Activated CD8-positive, alpha-beta T cell treated with anti-CD3 and anti-CD28 coated beads, Interleukin-2, amount 10 ng/mL, durations not matched to agents 7 days and 5 days (primary cell): Measurements from ENCODE around the gene AHNAK. TPM values are rescaled to one million over a fixed set of nuclear protein-coding genes. Genes with fewer than 3 reads are reported as not detected.

Source experiments
- ATAC-seq: fragments of 150-1000 bp; cut with Tn5 transposase; one replicate; pipeline ENCODE4 v1.10.0; 2021; ENCODE audit warnings: moderate library complexity
- CTCF ChIA-PET: fragments of 350-600 bp; sonication (Branson Sonifier 250); formaldehyde crosslinking; loops from one replicate; lab custom pipeline; 2021; ENCODE audit warnings: antibody characterized with exemption; lab: Charles Lee
- POLR2A ChIA-PET: fragments of 350-600 bp; sonication (Branson Sonifier 250); formaldehyde crosslinking; loops from one replicate; lab custom pipeline; 2021; ENCODE audit warnings: antibody characterized with exemption; lab: Charles Lee
- DNase-seq: peaks from one replicate; pipeline ENCODE4 v3.0.0-alpha.2; 2020
- H3K27ac Mint-ChIP-seq: one replicate; pipeline ENCODE4 v1.8.0; 2021; ENCODE audit warnings: mild to moderate bottlenecking, mixed read lengths
- H3K27me3 Mint-ChIP-seq: one replicate; pipeline ENCODE4 v1.8.0; 2021; ENCODE audit warnings: low read depth, mixed read lengths
- H3K36me3 Mint-ChIP-seq: one replicate; pipeline ENCODE4 v1.8.0; 2021; ENCODE audit warnings: low read depth, mixed read lengths
- H3K4me1 Mint-ChIP-seq: one replicate; pipeline ENCODE4 v1.8.0; 2021; ENCODE audit warnings: low read depth, mixed read lengths
- H3K4me3 Mint-ChIP-seq: one replicate; pipeline ENCODE4 v1.8.0; 2021; ENCODE audit warnings: mild to moderate bottlenecking, mixed read lengths
- H3K9me3 Mint-ChIP-seq: one replicate; pipeline ENCODE4 v1.8.0; 2022; ENCODE audit warnings: mixed read lengths; ENCODE audit not compliant: insufficient read depth
- total RNA-seq, 2 experiments: library from RNA; stranded (reverse); gene quantifications; one replicate each; pipeline ENCODE4 v1.2.3, GENCODE V29; 2021

AHNAK gene
- total RNA-seq, 2 experiments from 2014 or later = 123 to 129 TPM

DNA sequence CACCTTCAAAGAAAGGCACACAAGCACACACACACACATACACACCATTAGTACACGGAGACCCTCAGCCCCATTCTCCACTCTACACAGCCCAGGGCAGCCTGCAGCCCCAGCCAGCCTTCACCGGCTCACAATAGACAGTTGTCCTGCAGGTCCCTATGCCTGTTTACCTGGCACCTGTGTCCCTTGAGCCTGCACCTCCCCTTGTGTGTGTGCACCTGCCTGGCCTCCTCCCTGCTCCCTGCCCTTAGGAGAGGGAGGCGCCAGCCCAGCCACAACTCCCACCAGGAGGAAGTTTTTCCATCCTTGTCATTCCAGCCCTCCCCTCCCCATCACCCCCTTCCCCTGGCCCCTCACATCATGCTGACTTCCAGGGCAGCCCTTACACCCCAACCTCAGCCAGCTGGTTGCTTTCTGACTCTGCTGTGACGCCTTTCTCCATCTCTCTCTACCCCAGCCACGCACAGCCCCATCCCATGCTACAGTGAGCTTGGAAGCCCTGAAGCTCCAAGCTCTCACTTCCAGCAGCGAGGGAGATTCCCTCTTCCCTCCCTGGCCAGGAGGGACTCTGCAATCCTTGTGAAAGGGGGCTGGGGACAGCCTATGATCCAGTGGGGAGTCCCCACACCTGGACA, 4.4 kb downstream of the AHNAK start:
- H3K27me3 Mint-ChIP-seq = no peaks in the 10 kb centered on the region
- ATAC-seq (no peak), DNase-seq (no peak)
- H3K9me3 Mint-ChIP-seq = no peaks in the 10 kb centered on the region
- CTCF ChIA-PET = interaction anchor here (0.7 to 11.6 kb wide), 43 partner anchors 14 to 418 kb away, joined by 3 to 266 read pairs (median 7); partner anchors contain the start of genes EEF1G, INCENP, MTA2 and SCGB1A1
- POLR2A ChIA-PET = interaction anchor here (1.4 to 4.3 kb wide), 6 partner anchors 10 to 117 kb away, joined by 4 to 36 read pairs (median 10); partner anchors contain the start of gene TUT1
- H3K27ac Mint-ChIP-seq = peak overlapping the region; percentile 84
- H3K4me1 Mint-ChIP-seq = peaks cover 76% of the 10 kb centered on the region
- peak overlapping the region; percentile 90 for H3K4me3 Mint-ChIP-seq
- peaks cover 6% of the 10 kb centered on the region for H3K36me3 Mint-ChIP-seq

DNA sequence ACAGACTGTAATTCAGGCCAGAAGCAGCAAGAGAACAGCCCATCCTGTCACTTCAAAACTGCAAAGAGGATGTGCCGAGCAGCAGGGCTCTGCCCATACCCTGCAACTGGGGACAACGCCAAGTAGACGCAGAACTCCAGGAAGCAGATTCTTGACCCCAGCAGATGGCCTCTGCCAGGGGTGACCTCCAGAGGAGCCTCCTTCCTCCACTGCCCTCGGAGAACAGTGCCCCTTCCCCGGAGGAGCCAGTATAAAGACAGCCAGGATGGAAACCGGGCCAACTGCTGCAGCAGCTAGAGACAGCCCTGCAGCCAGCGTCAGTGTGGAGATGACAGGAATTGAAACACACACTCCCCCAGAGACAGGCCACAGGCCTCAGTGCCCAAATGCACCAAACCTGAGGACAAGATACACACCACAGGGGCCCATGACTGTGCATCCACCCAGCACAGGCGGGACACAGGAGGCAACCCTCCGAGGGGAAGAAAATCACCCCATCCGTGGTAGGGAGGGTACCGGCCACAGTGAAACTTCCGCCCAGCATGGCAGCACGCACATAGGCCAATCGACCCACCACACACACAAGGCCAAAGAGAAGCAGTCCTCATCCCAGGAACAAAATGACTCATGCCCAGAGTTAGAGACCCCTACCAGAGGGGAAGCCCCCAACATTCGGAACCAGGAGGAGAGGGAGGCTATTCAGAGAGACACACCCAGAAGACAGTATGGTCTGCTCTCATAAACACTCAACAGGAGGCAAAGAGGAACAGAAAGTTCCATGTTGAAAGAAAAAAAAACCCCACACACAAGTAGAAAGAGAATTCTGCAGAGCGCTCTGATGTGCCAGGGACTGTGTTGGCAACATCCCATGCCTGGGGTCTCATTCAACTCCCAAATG, 5.6 kb downstream of the AHNAK start:
- peak overlapping the region; percentile 59 for H3K4me3 Mint-ChIP-seq
- H3K27me3 Mint-ChIP-seq = no peaks in the 10 kb centered on the region
- ATAC-seq (no peak), DNase-seq (peak; percentile 44)
- no peaks in the 10 kb centered on the region for H3K9me3 Mint-ChIP-seq
- POLR2A ChIA-PET = no interaction called here
- peak overlapping the region; percentile 84 for H3K27ac Mint-ChIP-seq
- CTCF ChIA-PET = interaction anchor here (1.4 to 11.6 kb wide), 8 partner anchors 15 to 147 kb away, joined by 3 to 266 read pairs (median 30); partner anchors contain the start of gene EEF1G
- H3K36me3 Mint-ChIP-seq = peaks cover 10% of the 10 kb centered on the region
- H3K4me1 Mint-ChIP-seq = peaks cover 76% of the 10 kb centered on the region

- ChIA-PET POLR2A (no interaction called here), CTCF (interaction anchor here (1.2 to 11.6 kb wide), 7 partner anchors 9 to 144 kb away, joined by 3 to 266 read pairs (median 4); no protein-coding TSS in a partner anchor)
- Mint-ChIP-seq H3K4me1 (peaks cover 65% of the 10 kb centered on the region), H3K36me3 (peaks cover 17% of the 10 kb centered on the region), H3K27ac (peak overlapping the region; percentile 44), H3K27me3 (no peaks in the 10 kb centered on the region), H3K4me3 (peak overlapping the region; percentile 15), H3K9me3 (no peaks in the 10 kb centered on the region)
- no peak for DNase-seq
- ATAC-seq = no peak
These were observed 7.2 kb downstream of the AHNAK start for GRCh38 chr11:62539238-62539925.

DNA sequence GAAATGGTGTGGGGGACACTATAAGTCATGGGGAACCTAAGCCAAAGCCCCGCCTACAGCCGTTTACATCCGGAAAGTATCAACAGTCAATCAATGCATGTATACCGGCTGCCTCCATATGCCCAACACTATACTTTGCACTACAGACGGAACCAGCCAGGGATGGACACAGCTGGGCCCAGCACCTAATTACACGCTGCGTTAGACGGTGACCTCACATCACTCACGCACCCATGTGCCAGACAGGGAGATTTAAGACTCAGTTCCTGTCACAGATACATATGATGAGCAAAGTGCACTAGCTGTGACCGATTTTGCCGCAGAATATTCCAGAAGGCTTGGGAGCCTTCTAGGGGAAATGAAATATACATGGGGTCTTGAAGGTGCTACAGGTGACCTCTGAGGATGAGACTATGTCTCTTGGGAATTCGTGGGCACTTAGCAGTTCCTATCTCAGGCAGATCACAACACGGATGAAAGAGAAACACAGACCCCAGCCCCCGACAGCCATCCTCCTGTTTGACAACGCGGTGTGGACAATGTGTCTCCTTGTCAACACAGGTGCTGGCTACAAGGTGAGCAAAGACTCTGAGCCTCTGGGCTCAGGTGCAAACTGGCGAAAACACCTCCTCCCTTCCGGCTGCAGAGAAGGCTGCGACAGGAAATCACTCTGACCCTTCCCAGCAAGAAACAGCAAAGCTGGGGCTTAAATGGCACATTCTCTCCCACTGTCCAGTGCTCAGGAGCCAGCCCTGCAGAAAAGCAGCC, 8.0 kb downstream of the AHNAK start:
- peaks cover 58% of the 10 kb centered on the region for H3K4me1 Mint-ChIP-seq
- ChIA-PET POLR2A (no interaction called here), CTCF (interaction anchor here (1.2 to 11.6 kb wide), 7 partner anchors 10 to 144 kb away, joined by 3 to 266 read pairs (median 6); no protein-coding TSS in a partner anchor)
- H3K9me3 Mint-ChIP-seq = no peaks in the 10 kb centered on the region
- H3K36me3 Mint-ChIP-seq = peaks cover 21% of the 10 kb centered on the region
- no peaks in the 10 kb centered on the region for H3K27me3 Mint-ChIP-seq
- DNase-seq = no peak
- no peak overlapping the region for H3K4me3 Mint-ChIP-seq
- no peak for ATAC-seq
- H3K27ac Mint-ChIP-seq = peak overlapping the region; percentile 67

DNA sequence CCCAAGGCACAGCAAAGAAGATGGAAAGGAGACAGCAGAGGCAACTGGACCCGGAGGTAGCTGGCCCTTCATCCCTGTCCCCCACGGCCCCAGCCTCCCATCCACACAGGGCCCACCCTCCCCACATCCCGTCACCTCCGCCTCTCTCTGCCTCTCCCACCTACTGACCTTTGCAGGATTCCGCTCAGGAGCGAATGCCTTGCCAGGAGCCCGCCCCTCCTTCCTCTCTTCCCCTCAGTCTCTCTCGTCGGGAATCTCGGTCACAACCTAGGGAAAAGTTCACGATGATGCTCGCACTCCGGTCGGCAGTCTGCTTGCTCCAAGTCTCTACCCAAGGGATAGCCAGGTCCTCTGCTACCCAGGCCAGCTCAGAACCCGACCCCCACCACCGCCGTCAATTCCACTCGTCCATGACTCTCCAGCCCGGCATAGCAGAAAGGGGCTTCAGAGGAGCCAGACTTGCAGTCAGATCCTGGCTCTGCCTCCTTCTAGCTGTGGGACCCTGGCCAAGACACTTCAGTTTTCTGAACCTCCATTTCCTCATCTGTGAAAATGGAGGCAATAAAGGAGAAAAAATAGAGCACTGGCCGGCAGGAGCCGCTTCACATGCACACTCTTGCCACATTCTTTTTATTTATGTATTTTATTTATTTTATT, 10.2 kb downstream of the AHNAK start:
- DNase-seq = no peak
- CTCF ChIA-PET = interaction anchor here (0.9 to 2.0 kb wide), 2 partner anchors 24 to 142 kb away, joined by 5 to 6 read pairs; no protein-coding TSS in a partner anchor
- no peak overlapping the region for H3K4me3 Mint-ChIP-seq
- H3K4me1 Mint-ChIP-seq = peaks cover 35% of the 10 kb centered on the region
- POLR2A ChIA-PET = no interaction called here
- no peaks in the 10 kb centered on the region for H3K9me3 Mint-ChIP-seq
- no peaks in the 10 kb centered on the region for H3K27me3 Mint-ChIP-seq
- ATAC-seq = no peak
- peaks cover 37% of the 10 kb centered on the region for H3K36me3 Mint-ChIP-seq
- no peak overlapping the region for H3K27ac Mint-ChIP-seq

DNA sequence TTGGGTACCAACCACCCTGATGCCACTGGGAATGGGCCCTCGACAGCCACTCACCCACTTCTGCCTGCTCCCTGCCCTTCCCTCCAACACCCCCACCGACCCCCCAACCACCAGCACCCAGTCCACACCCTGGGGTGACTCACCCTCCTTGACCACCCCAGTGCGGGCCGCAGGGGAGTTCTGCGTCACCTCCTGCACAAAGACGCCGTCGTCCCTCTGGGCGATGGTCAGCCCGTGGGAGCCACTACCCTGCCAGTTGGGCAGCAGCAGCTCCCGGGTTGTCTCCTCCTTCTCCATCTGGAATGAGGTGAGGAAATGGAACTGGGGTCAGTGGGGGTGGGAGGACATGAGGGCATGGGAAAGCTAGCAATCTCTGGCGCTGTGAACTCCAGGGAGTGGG, 10.8 kb downstream of the AHNAK start:
- CTCF ChIA-PET = interaction anchor here (0.9 kb wide), 1 partner anchor 141 kb away, joined by 5 read pairs; no protein-coding TSS in a partner anchor
- ATAC-seq = no peak
- Mint-ChIP-seq H3K36me3 (peaks cover 42% of the 10 kb centered on the region), H3K27ac (no peak overlapping the region), H3K4me1 (peaks cover 29% of the 10 kb centered on the region), H3K27me3 (no peaks in the 10 kb centered on the region), H3K4me3 (no peak overlapping the region), H3K9me3 (no peaks in the 10 kb centered on the region)
- DNase-seq = no peak
- POLR2A ChIA-PET = interaction anchor here (0.6 kb wide), 1 partner anchor 1412 kb away, joined by 3 read pairs; no protein-coding TSS in a partner anchor

DNA sequence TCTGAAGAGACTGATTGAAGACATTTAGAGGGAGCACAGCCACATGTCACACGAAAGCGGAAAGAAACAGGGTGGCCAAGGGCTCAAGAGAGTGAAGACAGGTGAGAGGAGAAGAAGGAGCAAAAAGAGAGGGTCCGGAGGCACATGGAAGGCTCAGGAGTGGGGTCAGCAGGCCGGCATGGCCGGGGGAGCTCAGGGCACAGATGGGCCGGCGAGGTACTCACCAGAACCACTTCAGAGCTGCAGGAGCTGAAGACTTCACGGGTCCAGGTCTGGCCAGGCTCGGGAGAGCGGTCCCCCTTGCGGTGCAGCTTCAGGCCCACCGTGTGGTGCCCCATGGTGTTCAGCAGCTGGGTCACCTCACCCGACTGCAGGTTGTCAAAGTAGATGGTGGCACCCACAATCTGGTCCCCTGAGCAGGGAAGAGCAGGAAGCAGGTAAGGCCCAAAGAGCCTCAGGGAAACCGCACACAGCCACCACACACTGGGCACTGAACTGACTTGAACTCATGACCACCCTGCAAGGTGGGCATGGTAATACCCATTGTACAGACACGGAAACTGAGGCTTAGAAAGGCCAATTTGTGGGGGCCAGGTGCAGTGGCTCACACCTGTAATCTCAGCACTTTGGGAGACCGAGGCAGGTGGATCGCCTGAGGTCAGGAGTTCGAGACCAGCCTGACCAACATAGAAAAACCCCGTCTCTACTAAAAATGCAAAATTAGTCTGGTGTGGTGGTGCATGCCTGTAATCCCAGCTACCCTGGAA, 11.6 kb downstream of the AHNAK start:
- no peak for ATAC-seq
- peaks cover 50% of the 10 kb centered on the region for H3K36me3 Mint-ChIP-seq
- POLR2A ChIA-PET = no interaction called here
- H3K4me3 Mint-ChIP-seq = no peak overlapping the region
- DNase-seq = no peak
- H3K27ac Mint-ChIP-seq = no peak overlapping the region
- H3K4me1 Mint-ChIP-seq = peaks cover 22% of the 10 kb centered on the region
- no peaks in the 10 kb centered on the region for H3K27me3 Mint-ChIP-seq
- CTCF ChIA-PET = no interaction called here
- no peaks in the 10 kb centered on the region for H3K9me3 Mint-ChIP-seq

DNA sequence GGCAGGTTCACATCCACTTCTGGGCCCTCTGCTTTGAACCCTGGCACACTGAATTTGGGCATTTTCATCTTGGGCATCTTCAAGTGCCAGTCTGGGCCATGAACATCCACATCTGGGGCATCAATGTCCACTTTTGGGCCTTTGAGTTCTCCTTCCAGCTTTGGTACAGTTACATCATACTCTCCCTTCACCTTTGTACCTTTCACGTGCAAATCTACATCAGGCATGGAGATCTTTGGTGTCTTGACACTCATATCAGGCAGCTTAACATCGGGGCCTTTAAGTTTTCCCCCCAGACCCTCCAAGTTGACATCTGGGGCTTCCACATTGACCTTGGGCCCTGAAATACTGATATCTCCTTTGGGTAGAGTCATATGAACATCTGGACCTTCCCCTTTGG, 14.5 kb downstream of the AHNAK start:
- Mint-ChIP-seq H3K4me3 (no peak overlapping the region), H3K36me3 (peaks cover 75% of the 10 kb centered on the region), H3K27me3 (no peaks in the 10 kb centered on the region), H3K27ac (no peak overlapping the region), H3K9me3 (no peaks in the 10 kb centered on the region), H3K4me1 (no peaks in the 10 kb centered on the region)
- DNase-seq (no peak), ATAC-seq (no peak)
- ChIA-PET CTCF (no interaction called here), POLR2A (no interaction called here)

GRCh38 chr11:62516736-62517371, 29.8 kb downstream of the AHNAK start:
- no peaks in the 10 kb centered on the region for H3K27me3 Mint-ChIP-seq
- DNase-seq = no peak
- no peaks in the 10 kb centered on the region for H3K4me1 Mint-ChIP-seq
- no peak overlapping the region for H3K27ac Mint-ChIP-seq
- no peak for ATAC-seq
- no peak overlapping the region for H3K4me3 Mint-ChIP-seq
- H3K36me3 Mint-ChIP-seq = peaks cover 35% of the 10 kb centered on the region
- POLR2A ChIA-PET = no interaction called here
- CTCF ChIA-PET = no interaction called here
- H3K9me3 Mint-ChIP-seq = no peaks in the 10 kb centered on the region
